ENCODE measurements around the gene ZNF888. TPM values are rescaled to one million over a fixed set of nuclear protein-coding genes. Genes with fewer than 3 reads are reported as not detected.
A peak's percentile ranks its signal among the peaks of the same experiment; 100 is the strongest.
"Not testable (repeated sequence)": the region's sequence is repeated elsewhere in the genome, so short reads cannot be mapped to it uniquely, and the experiment has no call there.

ZNF888 gene
- total and polyA plus RNA-seq, 2 experiments from 2014 or later = 2.3 to 8.3 TPM

- no peak for TF ChIP-seq ZNF462 (CRISPR knock-in tag; IDR thresholded peaks at IDR 0.05)
- TF ChIP-seq POLR2AphosphoS5 (IDR thresholded peaks at IDR 0.05; ENCODE audit: low read depth) = no peak
- no peak for TF ChIP-seq ZNF331 (CRISPR knock-in tag; IDR thresholded peaks at IDR 0.05; ENCODE audit: low read depth)
- no peak for TF ChIP-seq CREB1 (CRISPR knock-in tag; IDR thresholded peaks at IDR 0.05; ENCODE audit: low read depth)
- TF ChIP-seq EZH2 (IDR thresholded peaks at IDR 0.05; ENCODE audit: low read depth, unreplicated experiment) = no peak
- TF ChIP-seq STAT1 (IDR thresholded peaks at IDR 0.05; ENCODE audit: unreplicated experiment) = no peak
Measured at GRCh38 chr19:52941941-52942385, 18.7 kb upstream of the ZNF888 start (continued).

DNA sequence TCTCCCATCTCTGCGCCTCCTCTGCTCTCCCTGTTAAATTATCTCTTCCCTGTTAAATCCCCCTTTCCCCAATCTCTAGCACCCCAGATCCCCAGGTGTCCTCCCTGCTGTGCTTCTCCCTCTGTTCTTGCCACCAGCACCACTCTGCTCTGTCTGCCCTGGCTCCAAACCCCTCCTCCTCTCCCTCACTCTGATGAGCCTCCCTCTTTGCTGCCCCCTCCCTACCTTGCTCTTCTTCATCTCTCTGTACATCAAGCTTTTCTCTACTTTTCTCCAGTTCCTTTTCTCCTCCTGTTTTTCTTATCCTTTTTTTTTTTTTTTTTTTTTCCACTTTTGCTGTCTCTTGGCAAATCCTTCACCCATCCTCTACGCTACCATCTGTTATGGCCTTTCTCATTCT lies 18.3 kb upstream of the ZNF888 start:
- H3K36me3 Mint-ChIP-seq (ENCODE audit: low read depth) = peaks cover 15% of the 10 kb centered on the region; the same call in 2 of the 3 replicates
- peak overlapping the region; percentile 97 for H3K27ac Mint-ChIP-seq
- not testable (repeated sequence) for H3F3A ChIP-seq (replicated peaks; ENCODE audit: low read depth); H3K27me3 ChIP-seq (ENCODE audit: insufficient read depth); H3K27ac ChIP-seq (ENCODE audit: low read depth); H3K36me3 ChIP-seq (ENCODE audit: insufficient read depth); DNase-seq (ENCODE audit: low spot score); H3K9me3 Mint-ChIP-seq; H3K9me2 ChIP-seq (ENCODE audit: insufficient read depth); H3K27me3 Mint-ChIP-seq (ENCODE audit: insufficient read depth, low read depth, poor library complexity); H2AFZ ChIP-seq; H4K20me1 ChIP-seq (replicated peaks; ENCODE audit: insufficient read depth)
- Histone ChIP-seq H3K4me1 (ENCODE audit: insufficient read depth) (peaks cover 30% of the 10 kb centered on the region), H3K4me3 (peak overlapping the region; percentile 97), H3K79me2 (replicated peaks; ENCODE audit: insufficient read depth) (peaks cover 39% of the 10 kb centered on the region), H3K4me2 (peak overlapping the region; percentile 96)
- peak; percentile 4; the same call in 1 of the 3 replicates for ATAC-seq
- H3K4me1 Mint-ChIP-seq = peaks cover 41% of the 10 kb centered on the region
- peak overlapping the region; percentile 89 for H3K4me3 Mint-ChIP-seq

DNA sequence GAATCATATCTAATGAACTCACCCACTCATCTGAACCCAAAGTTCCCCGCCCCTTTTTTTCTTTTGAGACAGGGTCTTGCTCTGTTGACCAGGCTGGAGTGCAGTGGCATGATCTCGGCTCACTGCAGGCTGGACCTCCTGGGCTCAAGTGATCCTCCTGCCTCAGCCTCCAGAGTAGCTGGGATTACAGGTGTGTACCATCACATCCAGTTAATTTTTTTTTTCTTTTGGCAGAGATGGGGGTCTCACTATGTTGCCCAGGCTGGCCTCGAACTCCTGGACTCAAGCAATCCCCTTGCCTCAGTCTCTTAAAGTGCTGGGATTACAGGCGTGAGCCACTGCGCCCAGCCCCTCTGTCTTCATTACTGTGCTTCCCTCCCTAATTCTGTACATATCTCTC lies 17.7 kb upstream of the ZNF888 start:
- peaks cover 17% of the 10 kb centered on the region; the same call in 2 of the 3 replicates for H3K36me3 Mint-ChIP-seq (ENCODE audit: low read depth)
- H3K27ac ChIP-seq (ENCODE audit: low read depth); H3K9me3 Mint-ChIP-seq; H3K36me3 ChIP-seq (ENCODE audit: insufficient read depth); DNase-seq (ENCODE audit: low spot score); H3K9me2 ChIP-seq (ENCODE audit: insufficient read depth); H3K27me3 ChIP-seq (ENCODE audit: insufficient read depth); H3K27ac Mint-ChIP-seq; H4K20me1 ChIP-seq (replicated peaks; ENCODE audit: insufficient read depth); H3F3A ChIP-seq (replicated peaks; ENCODE audit: low read depth); H3K27me3 Mint-ChIP-seq (ENCODE audit: insufficient read depth, low read depth, poor library complexity); H2AFZ ChIP-seq; ATAC-seq: not testable (repeated sequence)
- H3K4me1 Mint-ChIP-seq = peaks cover 38% of the 10 kb centered on the region
- Histone ChIP-seq H3K4me3 (peak overlapping the region; percentile 97), H3K79me2 (replicated peaks; ENCODE audit: insufficient read depth) (peaks cover 39% of the 10 kb centered on the region), H3K4me2 (peak overlapping the region; percentile 96), H3K4me1 (ENCODE audit: insufficient read depth) (peaks cover 30% of the 10 kb centered on the region)
- peak overlapping the region; percentile 89; the same call in 2 of the 3 replicates for H3K4me3 Mint-ChIP-seq

Data from GM23338 (cell line).